HepG2 (cell line): ENCODE measurements around the gene GPA33.

Source experiments
- JUN ChIP-seq: sonication (generic); formaldehyde crosslinking; IDR thresholded peaks from 2 replicates; pipeline ENCODE4 v1.4.0; 2020; ENCODE audit warnings: mild to moderate bottlenecking, missing genetic modification reagents
- TF ChIP-seq, protein P1 (sequence below): sonication (generic); formaldehyde crosslinking; IDR thresholded peaks from 2 replicates; pipeline ENCODE4 v1.5.0; 2020; ENCODE audit warnings: missing genetic modification reagents
- TF ChIP-seq, protein P2 (sequence below): sonication (generic); formaldehyde crosslinking; IDR thresholded peaks from 2 replicates; pipeline ENCODE4 v1.4.0; 2020; ENCODE audit warnings: missing genetic modification reagents
- TF ChIP-seq, protein P3 (sequence below): sonication (generic); formaldehyde crosslinking; IDR thresholded peaks from 2 replicates; pipeline ENCODE4 v1.5.0; 2020; ENCODE audit warnings: mild to moderate bottlenecking, missing genetic modification reagents, moderate library complexity

DNA sequence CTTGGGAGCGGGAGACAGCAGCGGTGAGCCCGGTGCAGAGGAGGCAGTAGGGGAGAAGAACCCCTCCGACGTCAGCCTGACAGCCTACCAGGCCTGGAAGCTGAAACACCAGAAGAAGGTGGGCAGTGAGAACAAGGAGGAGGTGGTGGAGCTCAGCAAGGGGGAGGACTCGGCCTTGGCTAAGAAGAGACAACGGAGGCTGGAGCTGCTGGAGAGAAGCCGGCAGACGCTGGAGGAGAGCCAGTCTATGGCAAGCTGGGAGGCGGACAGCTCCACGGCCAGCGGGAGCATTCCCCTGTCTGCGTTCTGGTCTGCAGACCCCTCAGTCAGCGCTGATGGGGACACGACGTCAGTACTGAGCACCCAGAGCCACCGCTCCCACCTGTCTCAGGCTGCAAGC lies 36.6 kb upstream of the GPA33 start:
- TF ChIP-seq, protein P1, sequence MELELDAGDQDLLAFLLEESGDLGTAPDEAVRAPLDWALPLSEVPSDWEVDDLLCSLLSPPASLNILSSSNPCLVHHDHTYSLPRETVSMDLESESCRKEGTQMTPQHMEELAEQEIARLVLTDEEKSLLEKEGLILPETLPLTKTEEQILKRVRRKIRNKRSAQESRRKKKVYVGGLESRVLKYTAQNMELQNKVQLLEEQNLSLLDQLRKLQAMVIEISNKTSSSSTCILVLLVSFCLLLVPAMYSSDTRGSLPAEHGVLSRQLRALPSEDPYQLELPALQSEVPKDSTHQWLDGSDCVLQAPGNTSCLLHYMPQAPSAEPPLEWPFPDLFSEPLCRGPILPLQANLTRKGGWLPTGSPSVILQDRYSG (CRISPR knock-in tag), result no peak
- no peak for TF ChIP-seq JUN
- TF ChIP-seq, protein P2, sequence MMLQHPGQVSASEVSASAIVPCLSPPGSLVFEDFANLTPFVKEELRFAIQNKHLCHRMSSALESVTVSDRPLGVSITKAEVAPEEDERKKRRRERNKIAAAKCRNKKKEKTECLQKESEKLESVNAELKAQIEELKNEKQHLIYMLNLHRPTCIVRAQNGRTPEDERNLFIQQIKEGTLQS (CRISPR knock-in tag), result no peak
- TF ChIP-seq, protein P3, sequence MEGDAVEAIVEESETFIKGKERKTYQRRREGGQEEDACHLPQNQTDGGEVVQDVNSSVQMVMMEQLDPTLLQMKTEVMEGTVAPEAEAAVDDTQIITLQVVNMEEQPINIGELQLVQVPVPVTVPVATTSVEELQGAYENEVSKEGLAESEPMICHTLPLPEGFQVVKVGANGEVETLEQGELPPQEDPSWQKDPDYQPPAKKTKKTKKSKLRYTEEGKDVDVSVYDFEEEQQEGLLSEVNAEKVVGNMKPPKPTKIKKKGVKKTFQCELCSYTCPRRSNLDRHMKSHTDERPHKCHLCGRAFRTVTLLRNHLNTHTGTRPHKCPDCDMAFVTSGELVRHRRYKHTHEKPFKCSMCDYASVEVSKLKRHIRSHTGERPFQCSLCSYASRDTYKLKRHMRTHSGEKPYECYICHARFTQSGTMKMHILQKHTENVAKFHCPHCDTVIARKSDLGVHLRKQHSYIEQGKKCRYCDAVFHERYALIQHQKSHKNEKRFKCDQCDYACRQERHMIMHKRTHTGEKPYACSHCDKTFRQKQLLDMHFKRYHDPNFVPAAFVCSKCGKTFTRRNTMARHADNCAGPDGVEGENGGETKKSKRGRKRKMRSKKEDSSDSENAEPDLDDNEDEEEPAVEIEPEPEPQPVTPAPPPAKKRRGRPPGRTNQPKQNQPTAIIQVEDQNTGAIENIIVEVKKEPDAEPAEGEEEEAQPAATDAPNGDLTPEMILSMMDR (CRISPR knock-in tag), result no peak
